Sigmoid colon (tissue), 7 donors: Measurements from ENCODE around the gene PRPH. TPM values are rescaled to one million over a fixed set of nuclear protein-coding genes. Genes with fewer than 3 reads are reported as not detected.
"Not testable (repeated sequence)": the region's sequence is repeated elsewhere in the genome, so short reads cannot be mapped to it uniquely, and the experiment has no call there.

Experiments used
- DNase-seq: peaks from one replicate; pipeline ENCODE4 v3.0.0-alpha.2; 2019
- H3K27ac ChIP-seq, 4 donors: fragments of 200-600 bp; sonication (generic); one replicate each; pipeline ENCODE4 v1.5.1; 2016 to 2019; ENCODE audit warnings: mild to moderate bottlenecking in 1 of 4
- H3K27me3 ChIP-seq, 3 donors: fragments of 200-600 bp; sonication (generic); one replicate each; pipeline ENCODE4 v1.5.1; 2019; ENCODE audit warnings: mild to moderate bottlenecking in 1 of 3
- H3K36me3 ChIP-seq, 4 donors: fragments of 200-600 bp; sonication (generic); one replicate each; pipeline ENCODE4 v1.5.1; 2016 to 2019
- H3K4me1 ChIP-seq, 4 donors: fragments of 200-600 bp; sonication (generic); one replicate each; pipeline ENCODE4 v1.5.1; 2017 to 2019
- H3K4me3 ChIP-seq, 4 donors: fragments of 200-600 bp; sonication (generic); one replicate each; pipeline ENCODE4 v1.5.1; 2017 to 2019; ENCODE audit warnings: mild to moderate bottlenecking in 2 of 4, moderate library complexity in 1 of 4
- H3K9me3 ChIP-seq, 4 donors: fragments of 200-600 bp in 3 of 4; sonication (generic) in 3 of 4; one replicate each; pipeline versions ENCODE4 v1.5.1 to v1.6.1; 2013 to 2019
- CTCF ChIP-seq, 4 experiments: fragments of 450-650 bp in 3 of 4; fragments of 200-600 bp in 1 of 4; IDR thresholded peaks; one replicate each; pipeline ENCODE4 v1.5.1; 2016 to 2019; ENCODE audit warnings: antibody characterized with exemption in 4 of 4, mild to moderate bottlenecking in 3 of 4, moderate library complexity in 2 of 4
- EP300 ChIP-seq, 4 donors: sonication (generic); formaldehyde crosslinking; IDR thresholded peaks; one replicate each; pipeline ENCODE4 v1.6.1; 2017; ENCODE audit warnings: antibody characterized with exemption in 4 of 4
- POLR2A ChIP-seq, 2 donors: fragments of 450-650 bp; IDR thresholded peaks; one replicate each; pipeline ENCODE4 v1.6.1; 2016; ENCODE audit warnings: antibody characterized with exemption in 2 of 2, mild to moderate bottlenecking in 2 of 2, moderate library complexity in 2 of 2
- POLR2AphosphoS5 ChIP-seq, 4 donors: sonication (generic); formaldehyde crosslinking; IDR thresholded peaks; one replicate each; pipeline ENCODE4 v1.6.1; 2017; ENCODE audit warnings: antibody characterized with exemption in 4 of 4
- WGBS, 2 donors: extraction: QIAGEN DNeasy Blood & Tissue Kit; methylation state at CpG; one replicate each; pipeline ENCODE4 v1.1.7; 2013; 5-methylcytosine and 5-hydroxymethylcytosine counted together
- intact Hi-C: fragments of 100-400 bp; cut with DNase I; formaldehyde crosslinking; loops from one replicate; pipeline ENCODE4 v1.15.1; 2023
- polyA plus RNA-seq, 3 donors: library from polyadenylated mRNA; stranded (reverse); fragments of 200-250 nt; gene quantifications; one replicate each; pipeline ENCODE4 v1.2.3, GENCODE V29; 2013
- total RNA-seq, 4 donors: library from RNA; depleted of rRNA; stranded (reverse); fragments of >200 nt; gene quantifications; one replicate each; pipeline ENCODE4 v1.1.0, GENCODE V29; 2016
- donor health status: healthy with polysubstance abuse.
- donor health status: Bipolar disorder and iron deficiency.
- donor health status: healthy.

The PRPH gene
- total and polyA plus RNA-seq, 7 donors = 0.46 to 56.2 (median 31.8) TPM

GRCh38 chr12:49261721-49262120 lies 33.2 kb upstream of the PRPH start:
- peaks cover 0 to 19% (median 13%) of the 10 kb centered on the region in 4 donors for H3K4me1 ChIP-seq

GRCh38 chr12:49263400-49263763 lies 31.6 kb upstream of the PRPH start:
- Histone ChIP-seq H3K4me3 (no peak overlapping the region), H3K36me3 (no peaks in the 10 kb centered on the region), H3K9me3 (no peaks in the 10 kb centered on the region), H3K27ac (no peak overlapping the region), H3K4me1 (peaks cover 0 to 33% (median 22%) of the 10 kb centered on the region in 4 donors), H3K27me3 (no peaks in the 10 kb centered on the region)
- 92 to 95% methylated on average over 5 of the region's 5 CpGs for WGBS, 2 donors
- TF ChIP-seq EP300 (IDR thresholded peaks at IDR 0.05) (no peak), POLR2AphosphoS5 (IDR thresholded peaks at IDR 0.05) (no peak), CTCF (IDR thresholded peaks at IDR 0.05) (no peak), POLR2A (IDR thresholded peaks at IDR 0.05) (no peak)
- DNase-seq = no peak
- intact Hi-C loops = no loop called here

More at GRCh38 chr12:49261721-49262120, 33.2 kb upstream of the PRPH start:
- Histone ChIP-seq H3K27ac (no peak overlapping the region), H3K4me3 (no peak overlapping the region), H3K9me3 (no peaks in the 10 kb centered on the region), H3K36me3 (no peaks in the 10 kb centered on the region), H3K27me3 (no peaks in the 10 kb centered on the region)
- intact Hi-C loops = no loop called here
- TF ChIP-seq POLR2A (IDR thresholded peaks at IDR 0.05) (no peak), CTCF (IDR thresholded peaks at IDR 0.05) (no peak), POLR2AphosphoS5 (IDR thresholded peaks at IDR 0.05) (no peak), EP300 (IDR thresholded peaks at IDR 0.05) (no peak)
- DNase-seq = no peak
- 91 to 97% methylated on average over 2 of the region's 2 CpGs for WGBS, 2 donors

- H3K27me3 ChIP-seq = no peaks in the 10 kb centered on the region
- intact Hi-C loops = loop anchor here (2.0 kb wide), 1 partner anchor 76 kb away; the partner anchor contains the start of gene TUBA1A
- peaks cover 0 to 5% (median under 1%) of the 10 kb centered on the region in 4 donors for H3K36me3 ChIP-seq
- WGBS, 2 donors = 0% methylated on average over 35 of the region's 35 CpGs
- TF ChIP-seq POLR2AphosphoS5 (IDR thresholded peaks at IDR 0.05) = no peak
- TF ChIP-seq CTCF (IDR thresholded peaks at IDR 0.05) = peak in 1 of 4 experiments; percentile 12
- no peak for TF ChIP-seq EP300 (IDR thresholded peaks at IDR 0.05)
- TF ChIP-seq POLR2A (IDR thresholded peaks at IDR 0.05) = no peak
- no peaks in the 10 kb centered on the region for H3K9me3 ChIP-seq
- no peak for DNase-seq
- peak overlapping the region; percentile 90 to 94 (median 90) for H3K27ac ChIP-seq
- peaks cover 0 to 42% (median 22%) of the 10 kb centered on the region in 4 donors for H3K4me1 ChIP-seq
- H3K4me3 ChIP-seq = peak overlapping the region; percentile 51 to 78 (median 74)
Observed at GRCh38 chr12:49264466-49264872, 30.5 kb upstream of the PRPH start.

GRCh38 chr12:49264873-49265792 lies 29.8 kb upstream of the PRPH start, which contains the start of gene TUBA1C:
TUBA1C (plus strand) TSS chr12:49265082; CDS start chr12:49265182, 100 bp downstream.
- no peaks in the 10 kb centered on the region for H3K9me3 ChIP-seq
- peak; percentile 86 to 98 (median 95) for TF ChIP-seq POLR2AphosphoS5 (IDR thresholded peaks at IDR 0.05)
- no peak for TF ChIP-seq EP300 (IDR thresholded peaks at IDR 0.05)
- TF ChIP-seq CTCF (IDR thresholded peaks at IDR 0.05) = no peak
- TF ChIP-seq POLR2A (IDR thresholded peaks at IDR 0.05) = peak; percentile 57 to 84
- intact Hi-C loops = loop anchor here (2.0 kb wide), 1 partner anchor 76 kb away; the partner anchor contains the start of gene TUBA1A
- peak within 1 kb of the TSS; percentile 90 to 94 (median 90) for H3K27ac ChIP-seq
- peak; percentile 96 for DNase-seq
- 1% methylated on average over 61 of the region's 61 CpGs for WGBS, 2 donors
- no peaks in the 10 kb centered on the region for H3K27me3 ChIP-seq
- H3K4me3 ChIP-seq = peak within 1 kb of the TSS; percentile 51 to 78 (median 74)
- peaks cover 5 to 12% (median 7%) of the 10 kb centered on the region in 4 donors for H3K36me3 ChIP-seq
- peaks cover 0 to 42% (median 22%) of the 10 kb centered on the region in 4 donors for H3K4me1 ChIP-seq

- 78 to 88% methylated on average over 6 of the region's 6 CpGs for WGBS, 2 donors
- H3K9me3 ChIP-seq, DNase-seq, H3K27me3 ChIP-seq, H3K4me3 ChIP-seq, intact Hi-C loops: not testable (repeated sequence)
- Histone ChIP-seq H3K36me3 (peaks cover 9 to 45% (median 30%) of the 10 kb centered on the region in 4 donors), H3K4me1 (peaks cover 0 to 36% (median 18%) of the 10 kb centered on the region in 4 donors), H3K27ac (peak overlapping the region in 1 of 4 donors; percentile 46)
Observed at GRCh38 chr12:49269191-49269590, 25.8 kb upstream of the PRPH start.
